HL-60 (cell line): ENCODE data around the gene RFX8.

Source experiments
- DNase-seq, 2 experiments: peaks; one replicate each; pipeline ENCODE4 v3.0.0-alpha.2; 2010 to 2020; ENCODE audit warnings: low read depth in 1 of 2, low spot score in 1 of 2
- H3K27ac ChIP-seq: fragments of 250-450 bp; sonication (Bioruptor Pico); replicated peaks from 2 replicates; pipeline ENCODE4 v1.5.1; 2020; ENCODE audit warnings: mild to moderate bottlenecking, moderate library complexity
- H3K27me3 ChIP-seq: fragments of 250-450 bp; sonication (Bioruptor Pico); 2 replicates; pipeline ENCODE4 v1.5.1; 2021; ENCODE audit warnings: mild to moderate bottlenecking, moderate library complexity; ENCODE audit not compliant: insufficient read depth, poor library complexity, severe bottlenecking
- H3K4me3 ChIP-seq: replicated peaks from 2 replicates; pipeline ENCODE4 v1.5.1; 2011; ENCODE audit warnings: mild to moderate bottlenecking, control low read depth, low read length; ENCODE audit not compliant: insufficient read depth
- CTCF ChIP-seq: IDR thresholded peaks from one replicate; pipeline ENCODE4 v1.5.1; 2011; ENCODE audit warnings: low read length, control low read depth, inconsistent platforms; ENCODE audit not compliant: insufficient read depth
- GABPA ChIP-seq: IDR thresholded peaks from 2 replicates; pipeline ENCODE4 v1.6.1; 2012; ENCODE audit warnings: low read depth
- POLR2AphosphoS5 ChIP-seq: IDR thresholded peaks from 2 replicates; pipeline ENCODE4 v1.6.1; 2012; ENCODE audit warnings: low read depth
- REST ChIP-seq: IDR thresholded peaks from 2 replicates; pipeline ENCODE4 v1.6.1; 2012; ENCODE audit warnings: low read depth; ENCODE audit not compliant: insufficient replicate concordance
- SPI1 ChIP-seq: IDR thresholded peaks from 2 replicates; pipeline ENCODE4 v1.6.1; 2012; ENCODE audit warnings: low read depth, mild to moderate bottlenecking, borderline replicate concordance

The RFX8 gene

GRCh38 chr2:101367508-101367907 lies 107.4 kb downstream of the RFX8 start:
- TF ChIP-seq GABPA (no peak), REST (no peak)
- no peak overlapping the region for H3K27ac ChIP-seq
- no peak for DNase-seq
- no peaks in the 10 kb centered on the region for H3K27me3 ChIP-seq
- H3K4me3 ChIP-seq: no peak overlapping the region

- H3K27me3 ChIP-seq: no peaks in the 10 kb centered on the region
- H3K4me3 ChIP-seq: no peak overlapping the region
- TF ChIP-seq GABPA: no peak
- no peak for TF ChIP-seq SPI1
- no peak for TF ChIP-seq POLR2AphosphoS5
- TF ChIP-seq REST: no peak
- TF ChIP-seq CTCF: no peak
- no peak overlapping the region for H3K27ac ChIP-seq
- DNase-seq: no peak
Observed at GRCh38 chr2:101364878-101365277, 110.0 kb downstream of the RFX8 start.

DNA sequence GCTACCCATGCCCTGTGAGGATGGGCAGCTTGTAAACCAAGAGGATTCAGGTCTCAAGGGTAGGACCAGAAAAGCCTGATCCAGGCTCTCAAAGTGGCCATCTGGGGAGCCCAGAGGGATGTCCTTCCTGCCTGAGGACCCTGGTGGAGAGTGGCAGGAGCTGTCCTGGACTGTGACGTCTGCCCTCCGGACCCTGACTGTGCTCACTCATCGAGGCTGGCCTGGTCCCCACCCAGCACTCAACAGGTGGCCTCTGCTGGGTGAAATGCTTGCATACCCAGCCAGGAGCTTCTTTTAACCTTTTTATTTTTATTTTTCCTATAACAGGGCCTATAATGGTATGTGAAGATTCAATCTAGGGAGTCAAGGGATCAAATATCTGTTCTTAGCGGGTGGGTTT lies 112.1 kb downstream of the RFX8 start:
- DNase-seq: no peak
- Histone ChIP-seq H3K4me3 (no peak overlapping the region), H3K27me3 (no peaks in the 10 kb centered on the region), H3K27ac (no peak overlapping the region)
- TF ChIP-seq POLR2AphosphoS5: no peak
- no peak for TF ChIP-seq CTCF
- TF ChIP-seq REST: no peak
- no peak for TF ChIP-seq GABPA
- no peak for TF ChIP-seq SPI1

DNA sequence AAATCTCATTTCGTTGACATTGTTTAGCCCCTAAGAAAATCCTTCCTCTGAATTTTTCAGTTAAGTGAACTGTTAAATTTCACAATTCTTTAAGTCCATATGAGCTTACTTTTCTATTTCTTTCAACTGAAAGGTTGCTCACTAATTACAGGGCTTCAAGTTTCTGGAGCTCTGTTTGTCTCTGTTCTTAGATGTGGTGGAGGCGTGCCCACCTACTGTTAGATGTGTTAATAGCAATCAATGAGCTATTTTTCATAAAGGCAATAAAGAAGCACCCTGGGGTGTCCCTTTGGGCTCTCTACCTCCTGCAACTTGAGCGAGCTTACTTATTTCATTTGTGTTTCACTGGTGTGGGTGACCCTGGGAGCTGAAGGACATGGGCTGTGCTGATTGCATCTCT lies 112.6 kb downstream of the RFX8 start:
- no peak overlapping the region for H3K27ac ChIP-seq
- no peak overlapping the region for H3K4me3 ChIP-seq
- TF ChIP-seq POLR2AphosphoS5 (no peak), GABPA (no peak), SPI1 (no peak), REST (no peak), CTCF (no peak)
- no peak for DNase-seq
- H3K27me3 ChIP-seq: no peaks in the 10 kb centered on the region
